Subcutaneous adipose tissue (tissue), 4 donors: ENCODE data around the gene ZNF428. TPM values are rescaled to one million over a fixed set of nuclear protein-coding genes. Genes with fewer than 3 reads are reported as not detected.

Experiments used
- total RNA-seq, 4 donors: library from RNA; depleted of rRNA; stranded (reverse); fragments of >200 nt; gene quantifications; one replicate each; pipeline ENCODE4 v1.1.0, GENCODE V29; 2016
- TF ChIP-seq, protein P1 (sequence below): fragments of 450-650 bp; IDR thresholded peaks from one replicate; pipeline ENCODE4 v1.5.1; 2016; ENCODE audit warnings: low read depth, mild to moderate bottlenecking, control low read depth, antibody characterized with exemption, moderate library complexity

Gene ZNF428
- total RNA-seq, 4 donors from 2014 or later, result 11.1 to 27.1 (median 21.4) TPM

DNA sequence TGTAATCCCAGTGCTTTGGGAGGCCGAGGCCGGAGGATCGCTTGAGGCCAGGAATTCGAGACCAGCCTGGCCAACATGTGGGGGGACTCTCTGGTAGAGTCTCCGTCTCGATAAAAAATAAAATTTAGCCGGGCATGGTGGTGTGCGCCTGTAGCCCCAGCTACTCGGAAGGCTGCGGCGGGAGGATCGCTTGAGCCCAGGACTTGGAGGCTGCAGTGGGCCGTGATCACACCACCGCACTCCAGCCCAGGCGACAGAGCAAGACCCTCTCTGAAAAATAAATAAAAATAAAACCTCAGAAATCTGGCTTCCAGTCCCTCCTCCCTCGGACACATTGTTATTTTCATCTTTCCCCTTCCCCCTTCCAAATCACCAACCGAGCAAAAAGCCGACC, 23.8 kb downstream of the ZNF428 start:
- TF ChIP-seq, protein P1, sequence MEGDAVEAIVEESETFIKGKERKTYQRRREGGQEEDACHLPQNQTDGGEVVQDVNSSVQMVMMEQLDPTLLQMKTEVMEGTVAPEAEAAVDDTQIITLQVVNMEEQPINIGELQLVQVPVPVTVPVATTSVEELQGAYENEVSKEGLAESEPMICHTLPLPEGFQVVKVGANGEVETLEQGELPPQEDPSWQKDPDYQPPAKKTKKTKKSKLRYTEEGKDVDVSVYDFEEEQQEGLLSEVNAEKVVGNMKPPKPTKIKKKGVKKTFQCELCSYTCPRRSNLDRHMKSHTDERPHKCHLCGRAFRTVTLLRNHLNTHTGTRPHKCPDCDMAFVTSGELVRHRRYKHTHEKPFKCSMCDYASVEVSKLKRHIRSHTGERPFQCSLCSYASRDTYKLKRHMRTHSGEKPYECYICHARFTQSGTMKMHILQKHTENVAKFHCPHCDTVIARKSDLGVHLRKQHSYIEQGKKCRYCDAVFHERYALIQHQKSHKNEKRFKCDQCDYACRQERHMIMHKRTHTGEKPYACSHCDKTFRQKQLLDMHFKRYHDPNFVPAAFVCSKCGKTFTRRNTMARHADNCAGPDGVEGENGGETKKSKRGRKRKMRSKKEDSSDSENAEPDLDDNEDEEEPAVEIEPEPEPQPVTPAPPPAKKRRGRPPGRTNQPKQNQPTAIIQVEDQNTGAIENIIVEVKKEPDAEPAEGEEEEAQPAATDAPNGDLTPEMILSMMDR, result no peak

DNA sequence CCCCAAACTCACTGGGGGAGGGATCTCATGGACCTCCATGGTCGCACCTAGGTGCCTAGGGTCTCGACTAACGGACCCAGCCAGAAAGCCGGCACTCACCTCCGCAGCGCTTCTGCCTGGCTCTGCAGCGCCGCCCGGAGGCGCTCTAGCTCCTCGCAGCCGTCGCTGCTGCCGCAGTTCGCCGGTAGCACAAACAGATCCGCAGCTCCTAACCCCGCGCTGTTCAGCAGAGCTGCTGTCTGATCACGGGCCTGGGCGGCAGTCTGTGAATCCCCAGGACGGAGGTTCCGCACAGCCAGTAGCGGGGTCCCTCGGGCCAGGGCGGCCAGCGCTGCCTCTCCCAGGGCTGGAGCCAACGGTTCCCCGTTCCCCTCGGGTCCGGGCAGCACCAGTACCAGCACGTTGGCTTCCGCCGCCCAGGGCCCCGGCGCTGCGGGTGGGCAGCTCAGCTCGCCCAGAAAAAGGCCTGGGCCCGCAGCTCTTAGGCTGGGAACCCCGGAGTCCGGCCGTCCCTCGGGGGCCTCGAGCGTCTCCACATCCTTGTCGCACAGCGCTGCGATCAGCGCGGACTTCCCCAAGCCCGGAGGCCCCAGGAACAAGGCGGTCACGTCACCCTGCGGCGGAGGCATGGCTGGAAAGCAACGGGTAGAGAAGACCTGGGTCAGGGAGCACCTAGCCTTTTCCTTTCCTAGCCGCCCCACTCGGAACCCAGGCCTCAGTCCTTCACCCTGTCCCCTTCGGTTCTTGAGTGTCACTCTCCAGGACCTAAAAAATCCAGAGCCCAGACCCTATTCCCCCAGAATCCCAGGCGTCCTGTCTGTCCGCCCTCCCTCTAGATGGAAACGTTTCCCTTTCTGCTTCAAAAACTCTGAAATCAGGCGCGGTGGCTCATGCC, 24.5 kb downstream of the ZNF428 start:
- TF ChIP-seq, protein P1, result no peak

DNA sequence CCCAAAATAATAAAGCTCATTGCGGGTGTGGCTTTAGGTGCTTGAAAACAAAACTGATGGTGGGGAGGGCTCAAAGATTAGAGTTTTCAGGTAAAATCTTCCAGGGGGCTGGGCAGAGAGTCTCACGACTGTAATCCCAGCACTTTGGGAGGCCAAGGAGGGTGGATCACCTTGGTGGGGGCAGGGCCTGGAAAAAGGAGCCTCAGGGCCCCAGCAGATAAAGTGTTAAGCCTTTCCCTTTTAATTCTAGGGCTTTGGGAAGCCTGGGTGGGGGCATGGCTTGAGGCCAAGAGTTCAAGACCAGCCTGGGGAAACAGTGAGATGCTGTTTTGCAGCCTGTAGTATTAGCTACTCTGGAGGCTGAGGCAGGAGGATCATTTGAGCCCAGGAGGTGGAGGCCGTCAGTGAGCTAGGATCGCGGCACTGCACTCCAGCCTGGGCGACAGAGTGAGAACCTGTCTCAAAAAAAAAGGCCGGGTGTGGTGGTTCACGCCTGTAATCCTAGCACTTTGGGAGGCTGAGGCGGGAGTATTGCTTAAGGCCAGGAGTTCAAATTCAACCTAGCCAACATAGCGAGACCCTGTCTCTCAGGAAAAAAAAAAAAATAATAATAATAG, 25.2 kb downstream of the ZNF428 start:
- TF ChIP-seq, protein P1, result no peak

DNA sequence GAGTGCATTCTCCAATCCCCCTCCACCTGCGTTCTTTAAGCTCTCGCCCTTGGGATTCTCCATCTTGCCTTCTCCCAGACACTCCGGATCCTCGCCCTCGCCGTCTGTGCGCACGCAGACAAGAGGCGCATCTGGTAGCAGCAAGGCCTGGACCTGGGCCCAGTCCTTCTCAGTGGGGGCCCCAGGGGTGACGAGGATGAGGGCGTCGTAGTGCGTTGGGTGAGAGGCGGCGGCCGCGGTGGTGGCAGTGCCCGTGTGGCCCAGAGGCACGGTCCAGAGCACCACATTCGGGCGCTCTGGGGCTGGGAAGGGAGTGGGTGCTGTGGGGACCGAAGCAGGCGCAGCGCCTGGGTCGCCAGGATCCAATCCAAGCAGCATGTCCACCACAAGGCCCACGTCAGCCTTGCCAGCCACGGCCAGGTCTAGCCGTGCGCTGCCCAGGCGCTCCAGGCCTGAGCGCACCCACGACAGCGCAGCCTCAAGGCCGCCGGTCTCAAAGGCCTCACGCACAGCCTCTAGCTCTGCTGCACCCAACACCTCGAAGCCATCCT, 26.6 kb downstream of the ZNF428 start:
- TF ChIP-seq, protein P1, result no peak

DNA sequence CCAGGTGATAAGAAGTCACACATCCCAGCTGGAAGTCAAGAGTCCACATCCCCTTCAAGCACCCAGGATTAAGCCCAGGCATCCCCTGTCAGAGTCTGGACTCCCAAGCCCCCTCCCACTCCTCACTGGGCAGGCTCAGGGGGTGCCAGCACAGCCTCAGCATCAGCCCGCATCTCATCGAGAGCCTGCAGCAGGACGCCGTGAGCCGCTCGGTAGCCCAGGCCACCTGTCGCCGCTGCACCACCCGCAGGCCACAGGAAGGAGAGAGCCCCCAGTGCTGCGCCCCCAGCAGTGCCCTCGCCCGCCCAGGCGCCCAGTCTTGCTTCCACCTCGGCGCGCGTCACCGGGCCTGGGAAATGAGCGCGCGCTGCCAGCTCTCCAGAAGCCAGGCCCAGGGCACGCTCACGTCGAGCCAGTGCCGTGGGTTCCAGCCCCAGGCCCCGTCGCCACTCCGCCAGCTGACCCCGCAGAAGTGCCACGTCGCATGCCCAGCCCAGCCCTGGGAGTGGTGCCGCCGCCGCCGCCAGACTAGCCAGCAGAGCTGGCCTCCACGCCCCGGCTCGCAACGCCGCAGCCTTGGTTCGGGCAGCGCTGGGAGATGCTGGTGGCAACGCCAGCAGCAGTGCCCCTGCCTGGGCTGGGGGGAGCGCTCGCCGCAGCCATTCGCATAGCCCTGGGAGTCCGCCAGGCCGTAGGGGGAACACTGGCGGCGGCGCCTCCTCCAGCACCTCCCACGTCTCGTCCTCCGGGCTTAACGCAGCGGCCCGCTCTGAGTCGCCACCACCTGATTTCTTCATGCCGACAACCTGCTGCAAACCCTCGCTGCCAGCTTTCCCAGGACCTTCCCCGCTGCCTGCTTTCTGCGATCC, 27.3 kb downstream of the ZNF428 start:
- TF ChIP-seq, protein P1, result no peak

DNA sequence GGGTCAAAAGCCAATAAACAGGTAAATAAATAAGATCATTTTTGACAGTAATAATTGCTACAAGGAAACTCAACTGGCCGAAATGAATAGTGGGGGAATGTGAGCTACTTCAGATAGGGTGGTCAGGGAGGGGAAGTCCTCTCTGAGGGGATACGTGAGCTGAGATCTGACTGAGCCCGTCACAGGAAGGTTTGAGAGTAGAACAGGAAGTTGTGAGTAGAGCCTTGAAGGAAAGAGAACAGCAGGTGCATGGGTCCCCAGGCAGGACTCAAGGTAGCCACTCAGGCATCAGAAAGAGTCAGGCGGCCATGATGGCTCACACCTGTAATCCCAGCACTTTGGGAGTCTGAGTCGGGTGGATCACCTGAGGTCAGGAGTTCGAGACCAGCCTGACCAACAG, 29.8 kb downstream of the ZNF428 start:
- TF ChIP-seq, protein P1, result no peak
